Measurements from ENCODE around the gene SLC8B1. TPM values are rescaled to one million over a fixed set of nuclear protein-coding genes. Genes with fewer than 3 reads are reported as not detected.

Gene SLC8B1
- total and polyA plus RNA-seq, 4 donors: 9.9 to 23.8 (median 14.2) TPM

- H3K9ac ChIP-seq (ENCODE audit: low read depth in 1 of 2, low read length in 2 of 2): no peak overlapping the region
- TF ChIP-seq ATF3 (IDR thresholded peaks at IDR 0.05) (no peak), RXRA (IDR thresholded peaks at IDR 0.05) (no peak), JUND (IDR thresholded peaks at IDR 0.05) (no peak), FOXA2 (IDR thresholded peaks at IDR 0.05) (no peak), HNF4G (IDR thresholded peaks at IDR 0.05) (no peak), FOXA1 (IDR thresholded peaks at IDR 0.05) (no peak), HNF4A (conservative IDR thresholded peaks at IDR 0.05) (no peak), EGR1 (IDR thresholded peaks at IDR 0.05; ENCODE audit: low read depth in 2 of 2) (no peak), NR2F2 (IDR thresholded peaks at IDR 0.05) (no peak), GABPA (IDR thresholded peaks at IDR 0.05 in 1 of 2, conservative IDR thresholded peaks at IDR 0.05 in 1 of 2) (no peak), REST (IDR thresholded peaks at IDR 0.05) (no peak), RAD21 (IDR thresholded peaks at IDR 0.05) (no peak), ZBTB33 (IDR thresholded peaks at IDR 0.05) (no peak), TAF1 (conservative IDR thresholded peaks at IDR 0.05) (no peak), SP1 (IDR thresholded peaks at IDR 0.05) (no peak), CTCF (IDR thresholded peaks at IDR 0.05; ENCODE audit: low read depth, low read length, missing input control) (no peak), YY1 (IDR thresholded peaks at IDR 0.05) (no peak)
- TF ChIP-seq, protein P1, sequence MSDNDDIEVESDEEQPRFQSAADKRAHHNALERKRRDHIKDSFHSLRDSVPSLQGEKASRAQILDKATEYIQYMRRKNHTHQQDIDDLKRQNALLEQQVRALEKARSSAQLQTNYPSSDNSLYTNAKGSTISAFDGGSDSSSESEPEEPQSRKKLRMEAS (IDR thresholded peaks at IDR 0.05): no peak
- no peak overlapping the region for H3K4me3 ChIP-seq (ENCODE audit: low read depth in 1 of 3, low read length in 3 of 3)
- no peaks in the 10 kb centered on the region for H3K9me3 ChIP-seq (ENCODE audit: control insufficient read depth in 4 of 4, low read length in 3 of 4)
- H3K4me1 ChIP-seq (ENCODE audit: control insufficient read depth in 4 of 4, insufficient read depth in 4 of 4, low read length in 3 of 4): no peaks in the 10 kb centered on the region
- WGBS: 95% methylated on average over 5 of the region's 5 CpGs
- no peaks in the 10 kb centered on the region for H3K27me3 ChIP-seq (ENCODE audit: control insufficient read depth in 4 of 4, insufficient read depth in 4 of 4, low read length in 3 of 4)
- no peak for DNase-seq (ENCODE audit: low spot score)
- H3K27ac ChIP-seq (ENCODE audit: low read depth in 1 of 2, low read length in 2 of 2): no peak overlapping the region
- H3K36me3 ChIP-seq (ENCODE audit: control insufficient read depth in 4 of 4, insufficient read depth in 3 of 4, low read depth in 1 of 4, low read length in 3 of 4): peaks cover 17 to 89% (median 48%) of the 10 kb centered on the region in 4 donors
These were observed 44.4 kb downstream of the SLC8B1 start for GRCh38 chr12:113290506-113290905.
